MM.1S (cell line): ENCODE measurements around the gene NOD1.

Experiments used
- EZH2 ChIP-seq: fragments of 300-600 bp; sonication (generic); optimal IDR thresholded peaks from 2 replicates; pipeline ENCODE3; 2017; ENCODE audit warnings: low read depth, mild to moderate bottlenecking, antibody characterized with exemption, low read length, mixed read lengths
- TF ChIP-seq, protein P1 (sequence below): fragments of 300-600 bp; sonication (generic); IDR thresholded peaks from 2 replicates; pipeline ENCODE4 v1.5.1; 2016; ENCODE audit warnings: antibody characterized with exemption, low read length, mixed read lengths

DNA sequence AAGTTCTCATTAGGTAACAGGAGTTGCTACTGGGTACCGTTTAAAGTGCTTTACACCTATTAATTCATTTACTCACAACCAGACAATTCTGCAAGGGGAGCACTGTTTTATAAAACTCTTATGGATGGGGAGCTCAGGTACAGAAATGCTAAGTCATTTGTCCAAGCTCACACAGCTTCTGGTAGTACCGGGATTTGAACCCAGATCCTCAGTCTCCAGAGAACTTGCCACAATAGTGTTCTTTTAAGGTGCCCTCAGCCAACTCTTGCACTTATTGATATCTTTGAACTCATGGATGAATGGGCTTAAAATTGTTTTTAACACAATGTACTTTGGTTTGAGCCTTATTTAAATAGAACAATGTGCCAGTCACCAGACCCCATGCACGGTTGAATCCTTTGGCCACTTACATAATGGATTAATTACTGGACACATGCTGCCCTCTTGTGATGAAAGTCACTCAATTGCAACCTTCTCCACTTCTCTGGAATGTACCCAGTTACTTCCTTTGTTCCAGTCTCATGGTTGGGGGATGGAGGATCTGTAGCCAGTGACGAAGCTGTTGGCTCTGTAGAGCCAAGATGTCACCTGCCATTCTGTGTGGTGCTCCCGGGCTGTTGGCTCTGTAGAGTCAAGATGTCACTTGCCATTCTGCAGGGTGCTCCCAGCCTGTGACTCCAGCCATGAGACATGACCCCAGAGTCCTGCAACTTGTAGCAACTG is 65.6 kb downstream of the NOD1 start:
- TF ChIP-seq, protein P1, sequence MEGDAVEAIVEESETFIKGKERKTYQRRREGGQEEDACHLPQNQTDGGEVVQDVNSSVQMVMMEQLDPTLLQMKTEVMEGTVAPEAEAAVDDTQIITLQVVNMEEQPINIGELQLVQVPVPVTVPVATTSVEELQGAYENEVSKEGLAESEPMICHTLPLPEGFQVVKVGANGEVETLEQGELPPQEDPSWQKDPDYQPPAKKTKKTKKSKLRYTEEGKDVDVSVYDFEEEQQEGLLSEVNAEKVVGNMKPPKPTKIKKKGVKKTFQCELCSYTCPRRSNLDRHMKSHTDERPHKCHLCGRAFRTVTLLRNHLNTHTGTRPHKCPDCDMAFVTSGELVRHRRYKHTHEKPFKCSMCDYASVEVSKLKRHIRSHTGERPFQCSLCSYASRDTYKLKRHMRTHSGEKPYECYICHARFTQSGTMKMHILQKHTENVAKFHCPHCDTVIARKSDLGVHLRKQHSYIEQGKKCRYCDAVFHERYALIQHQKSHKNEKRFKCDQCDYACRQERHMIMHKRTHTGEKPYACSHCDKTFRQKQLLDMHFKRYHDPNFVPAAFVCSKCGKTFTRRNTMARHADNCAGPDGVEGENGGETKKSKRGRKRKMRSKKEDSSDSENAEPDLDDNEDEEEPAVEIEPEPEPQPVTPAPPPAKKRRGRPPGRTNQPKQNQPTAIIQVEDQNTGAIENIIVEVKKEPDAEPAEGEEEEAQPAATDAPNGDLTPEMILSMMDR = peak; percentile 60
- no peak for TF ChIP-seq EZH2
